K562 (cell line): ENCODE results near the gene FCGR2B. TPM values are rescaled to one million over a fixed set of nuclear protein-coding genes. Genes with fewer than 3 reads are reported as not detected.
A peak's percentile ranks its signal among the peaks of the same experiment; 100 is the strongest.

Experiments used
- ATAC-seq: fragments of 200-7000 bp; cut with Tn5 transposase; 3 replicates; pipeline ENCODE4 v1.9.1; 2020; ENCODE audit warnings: moderate library complexity
- BruUV-seq: library from RNA; stranded (reverse); fragments of 400-500 nt; replicated peaks from 2 replicates; lab custom pipeline; 2021; lab: Mats Ljungman, UMichigan
- CTCF ChIA-PET: fragments of 300-600 bp; formaldehyde crosslinking; extraction: SDS; loops from one replicate; lab custom pipeline; 2021; ENCODE audit warnings: low intra/inter-chr PET ratio; lab: Yijun Ruan, JAX
- POLR2A ChIA-PET: fragments of 300-600, 350-650 bp; sonication (Branson Sonifier 250); formaldehyde crosslinking; extraction: SDS; loops from one replicate; lab custom pipeline; 2021; ENCODE audit warnings: antibody characterized with exemption, inconsistent platforms; lab: Yijun Ruan, JAX
- DNase-seq, 4 experiments: peaks; one replicate each; pipeline versions ENCODE4 v3.0.0 to v3.0.0-alpha.2; 2011 to 2018; ENCODE audit warnings: low spot score in 3 of 4, mixed read lengths in 3 of 4; ENCODE audit errors: extremely low read depth in 1 of 4
- FAIRE-seq: peaks from 2 replicates; lab custom pipeline; 2011; peaks lifted over from hg19 to GRCh38; lab: Jason Lieb, UNC
- H2AFZ ChIP-seq: 2 replicates; pipeline ENCODE4 v1.6.0; 2011; ENCODE audit warnings: low read depth, low read length, control low read depth, inconsistent platforms
- H3K27ac ChIP-seq: fragments of 200-600 bp; 3 replicates; pipeline ENCODE4 v1.8.0; 2011; ENCODE audit warnings: low read depth, mild to moderate bottlenecking, control low read depth, inconsistent platforms, low read length, moderate library complexity, mixed read lengths; ENCODE audit errors: extremely low read depth
- H3K27me3 ChIP-seq, 2 experiments: fragments of 300-600 bp in 1 of 2; 2 replicates in 1 of 2; 3 replicates in 1 of 2; pipeline versions ENCODE4 v1.6.0 to v1.8.0; 2011; ENCODE audit warnings: inconsistent platforms in 2 of 2, low read length in 2 of 2, mild to moderate bottlenecking in 1 of 2, mixed read lengths in 1 of 2, moderate library complexity in 1 of 2; ENCODE audit not compliant: control insufficient read depth in 2 of 2, insufficient read depth in 2 of 2
- H3K36me3 ChIP-seq: fragments of 300-600 bp; 3 replicates; pipeline ENCODE4 v1.8.0; 2011; ENCODE audit warnings: mild to moderate bottlenecking, low read length, inconsistent platforms; ENCODE audit not compliant: control insufficient read depth, insufficient read depth
- H3K4me1 ChIP-seq, 2 experiments: fragments of 200-600 bp in 1 of 2; replicated peaks in 1 of 2; 2 replicates in 1 of 2; 3 replicates in 1 of 2; pipeline versions ENCODE4 v1.5.1 to v1.8.0; 2011; ENCODE audit warnings: inconsistent platforms in 2 of 2, low read length in 2 of 2, mild to moderate bottlenecking in 1 of 2, mixed read lengths in 1 of 2, moderate library complexity in 1 of 2; ENCODE audit not compliant: control insufficient read depth in 2 of 2, insufficient read depth in 2 of 2
- H3K4me2 ChIP-seq: 2 replicates; pipeline ENCODE4 v1.6.1; 2011; ENCODE audit warnings: low read length, control low read depth, inconsistent platforms, mixed read lengths; ENCODE audit not compliant: insufficient read depth
- H3K4me3 ChIP-seq: fragments of 200-600 bp; sonication (generic), shearing (Covaris generic); 2 replicates; pipeline ENCODE4 v1.5.1; 2016; ENCODE audit warnings: control low read depth, inconsistent platforms
- H3K79me2 ChIP-seq: fragments of 200-600 bp; 3 replicates; pipeline ENCODE4 v1.8.0; 2011; ENCODE audit warnings: low read length, inconsistent platforms; ENCODE audit not compliant: control insufficient read depth, insufficient read depth
- H3K9ac ChIP-seq, 2 experiments: 2 replicates each; pipeline versions ENCODE4 v1.6.0 to v1.6.1; 2011; ENCODE audit warnings: low read depth in 2 of 2, low read length in 2 of 2, control low read depth in 1 of 2, inconsistent platforms in 1 of 2, mild to moderate bottlenecking in 1 of 2, mixed read lengths in 1 of 2; ENCODE audit not compliant: insufficient read depth in 1 of 2
- H3K9me1 ChIP-seq: one replicate; pipeline ENCODE4 v1.6.0; 2011; ENCODE audit warnings: inconsistent platforms, mild to moderate bottlenecking, low read length, moderate library complexity; ENCODE audit not compliant: control insufficient read depth, insufficient read depth
- H3K9me3 ChIP-seq: replicated peaks from 2 replicates; pipeline ENCODE4 v1.5.1; 2011; ENCODE audit warnings: low read depth, low read length, inconsistent platforms; ENCODE audit not compliant: control insufficient read depth, insufficient read depth
- H4K20me1 ChIP-seq: replicated peaks from 2 replicates; pipeline ENCODE4 v1.6.1; 2011; ENCODE audit warnings: low read length, inconsistent platforms, mixed read lengths; ENCODE audit not compliant: control insufficient read depth, insufficient read depth
- CREBBP ChIP-seq: IDR thresholded peaks from one replicate; pipeline ENCODE4 v1.6.1; 2012; ENCODE audit warnings: low read depth, mild to moderate bottlenecking, control low read depth, inconsistent platforms, low read length
- EHMT2 ChIP-seq: fragments of 450-650 bp; IDR thresholded peaks from 2 replicates; pipeline ENCODE4 v1.6.1; 2018; ENCODE audit warnings: antibody characterized with exemption
- NCOA2 ChIP-seq, 2 experiments: fragments of 450-650 bp; IDR thresholded peaks; 2 replicates each; pipeline ENCODE4 v1.6.1; 2018; ENCODE audit warnings: mild to moderate bottlenecking in 2 of 2, moderate library complexity in 1 of 2; ENCODE audit not compliant: partially characterized antibody in 2 of 2
- NRF1 ChIP-seq, 2 experiments: fragments of 450-650 bp; IDR thresholded peaks in 1 of 2; conservative IDR thresholded peaks in 1 of 2; 2 replicates each; pipeline ENCODE4 v1.6.1; 2014; ENCODE audit warnings: mild to moderate bottlenecking in 2 of 2
- SPI1 ChIP-seq: IDR thresholded peaks from 2 replicates; pipeline ENCODE4 v1.6.1; 2011; ENCODE audit warnings: low read depth, low read length, control low read depth, borderline replicate concordance
- TFAM ChIP-seq: fragments of 250-450 bp; sonication (Bioruptor Pico); conservative IDR thresholded peaks from 2 replicates; pipeline ENCODE4 v1.5.0; 2021; ENCODE audit warnings: mild to moderate bottlenecking, moderate library complexity
- ZBTB7A ChIP-seq: IDR thresholded peaks from 2 replicates; pipeline ENCODE4 v1.6.1; 2011; ENCODE audit warnings: low read depth, mild to moderate bottlenecking, low read length, moderate library complexity, borderline replicate concordance; ENCODE audit not compliant: control insufficient read depth
- WGBS: fragments of 100-300 bp; shearing (Covaris generic); methylation state at CpG from one replicate; pipeline ENCODE4 v1.1.6; 2016; ENCODE audit warnings: low coverage, mixed read lengths; ENCODE audit not compliant: insufficient coverage; ENCODE audit errors: missing lambda C conversion rate; 5-methylcytosine and 5-hydroxymethylcytosine counted together
- in situ Hi-C: fragments of 300-500 bp; cut with MboI; formaldehyde crosslinking; loops from 4 replicates; pipeline ENCODE4 v1.15.0; 2018; ENCODE audit warnings: inconsistent platforms, mixed read lengths
- intact Hi-C: fragments of 100-400 bp; cut with micrococcal nuclease; formaldehyde crosslinking; loops from 2 replicates; pipeline ENCODE4 v1.14.2; 2022
- polyA plus RNA-seq, 8 experiments: library from polyadenylated mRNA; depleted of rRNA in 4 of 8; stranded (reverse) in 5 of 8; unstranded in 3 of 8; fragments of >200 nt; fragmentation: Nextera tagmentation in 2 of 8; fragmentation: Illumina TruSeq in 1 of 8; extraction: Ambion mirVana in 2 of 8; extraction: Trizol in 1 of 8; gene quantifications; 2 replicates each; pipeline versions ENCODE4 v1.2.1 to v1.2.3, GENCODE V29; 2011 to 2014; ENCODE audit warnings: inconsistent platforms in 1 of 8, missing spikeins in 1 of 8
- total RNA-seq, 7 experiments: library from RNA; depleted of rRNA in 6 of 7; stranded (reverse); fragments of >200 nt in 6 of 7; fragmentation: Illumina TruSeq in 2 of 7; extraction: Trizol in 2 of 7; gene quantifications; 2 replicates each; pipeline versions ENCODE4 v1.2.1 to v1.2.3, GENCODE V29; 2011 to 2021; ENCODE audit warnings: low replicate concordance in 1 of 7
- TF ChIP-seq, protein P1 (sequence below): IDR thresholded peaks from 2 replicates; pipeline ENCODE4 v1.6.1; 2016; ENCODE audit warnings: missing genetic modification characterization, missing compliant biosample characterization
- TF ChIP-seq, protein P2 (sequence below), 2 experiments: fragments of 450-650 bp; IDR thresholded peaks; 2 replicates each; pipeline ENCODE4 v1.6.1; 2016

FCGR2B gene
- total and polyA plus RNA-seq, 9 of the 15 experiments (the other 6 are each of a cell fraction or from before 2014, with no cell fraction given) = 1.7 to 8.9 (median 3.9) TPM

DNA sequence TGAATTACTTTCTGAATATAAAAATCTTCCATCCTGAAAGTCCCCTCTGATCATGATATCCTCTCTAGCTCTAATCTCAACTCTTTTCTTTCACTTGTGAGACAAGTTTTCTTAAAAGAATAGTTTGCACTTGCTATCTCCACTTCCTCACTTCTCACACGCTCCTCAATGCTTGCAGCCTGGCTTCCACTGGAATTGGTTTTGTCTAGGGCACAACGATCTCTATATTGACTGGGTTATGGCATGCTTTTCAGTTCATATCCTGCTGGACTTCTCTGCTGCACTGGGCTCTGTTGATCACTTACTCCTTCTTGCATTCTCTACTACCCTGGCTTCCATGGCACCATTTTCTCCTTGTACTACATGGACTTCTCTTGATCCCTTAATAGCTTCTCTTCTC lies 44.6 kb downstream of the FCGR2B start:
- Histone ChIP-seq H3K4me2 (no peak overlapping the region), H3K79me2 (no peaks in the 10 kb centered on the region), H3K36me3 (no peaks in the 10 kb centered on the region), H3K4me3 (no peak overlapping the region), H3K9me3 (no peaks in the 10 kb centered on the region), H3K27ac (no peak overlapping the region), H3K27me3 (no peaks in the 10 kb centered on the region), H3K9ac (no peak overlapping the region), H2AFZ (no peak overlapping the region), H3K9me1 (no peaks in the 10 kb centered on the region), H3K4me1 (peaks cover 4 to 36% of the 10 kb centered on the region in 2 experiments), H4K20me1 (no peaks in the 10 kb centered on the region)
- DNase-seq (no peak), FAIRE-seq (no peak), ATAC-seq (no peak)
- in situ Hi-C loops = no loop called here
- POLR2A ChIA-PET = interaction anchor here (0.7 to 1.2 kb wide), 4 partner anchors 10 to 216 kb away, joined by 3 to 5 read pairs (median 3); no protein-coding TSS in a partner anchor
- intact Hi-C loops = loop anchor here (2.0 kb wide), 1 partner anchor 13 kb away; the partner anchor contains the start of gene FCRLB
- CTCF ChIA-PET = no interaction called here
- WGBS = 42% methylated on average over 2 of the region's 2 CpGs
- no TSS peak for BruUV-seq
- no peak for TF ChIP-seq CREBBP
- TF ChIP-seq SPI1 = 0 out of 2 replicates have a peak, but pooled peaks have one; percentile 41
- no peak for TF ChIP-seq ZBTB7A
- TF ChIP-seq, protein P1, sequence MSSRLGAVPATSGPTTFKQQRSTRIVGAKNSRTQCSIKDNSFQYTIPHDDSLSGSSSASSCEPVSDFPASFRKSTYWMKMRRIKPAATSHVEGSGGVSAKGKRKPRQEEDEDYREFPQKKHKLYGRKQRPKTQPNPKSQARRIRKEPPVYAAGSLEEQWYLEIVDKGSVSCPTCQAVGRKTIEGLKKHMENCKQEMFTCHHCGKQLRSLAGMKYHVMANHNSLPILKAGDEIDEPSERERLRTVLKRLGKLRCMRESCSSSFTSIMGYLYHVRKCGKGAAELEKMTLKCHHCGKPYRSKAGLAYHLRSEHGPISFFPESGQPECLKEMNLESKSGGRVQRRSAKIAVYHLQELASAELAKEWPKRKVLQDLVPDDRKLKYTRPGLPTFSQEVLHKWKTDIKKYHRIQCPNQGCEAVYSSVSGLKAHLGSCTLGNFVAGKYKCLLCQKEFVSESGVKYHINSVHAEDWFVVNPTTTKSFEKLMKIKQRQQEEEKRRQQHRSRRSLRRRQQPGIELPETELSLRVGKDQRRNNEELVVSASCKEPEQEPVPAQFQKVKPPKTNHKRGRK (tag) = peak; percentile 42; the same call in 1 of the 2 replicates
- TF ChIP-seq NCOA2 (IDR thresholded peaks at IDR 0.05; ENCODE audit: partially characterized antibody in 2 of 2) = no peak
- TF ChIP-seq EHMT2 = 0 out of 2 replicates have a peak, but pooled peaks have one; percentile 29
- no peak for TF ChIP-seq TFAM (CRISPR knock-in tag)
- TF ChIP-seq, protein P2, sequence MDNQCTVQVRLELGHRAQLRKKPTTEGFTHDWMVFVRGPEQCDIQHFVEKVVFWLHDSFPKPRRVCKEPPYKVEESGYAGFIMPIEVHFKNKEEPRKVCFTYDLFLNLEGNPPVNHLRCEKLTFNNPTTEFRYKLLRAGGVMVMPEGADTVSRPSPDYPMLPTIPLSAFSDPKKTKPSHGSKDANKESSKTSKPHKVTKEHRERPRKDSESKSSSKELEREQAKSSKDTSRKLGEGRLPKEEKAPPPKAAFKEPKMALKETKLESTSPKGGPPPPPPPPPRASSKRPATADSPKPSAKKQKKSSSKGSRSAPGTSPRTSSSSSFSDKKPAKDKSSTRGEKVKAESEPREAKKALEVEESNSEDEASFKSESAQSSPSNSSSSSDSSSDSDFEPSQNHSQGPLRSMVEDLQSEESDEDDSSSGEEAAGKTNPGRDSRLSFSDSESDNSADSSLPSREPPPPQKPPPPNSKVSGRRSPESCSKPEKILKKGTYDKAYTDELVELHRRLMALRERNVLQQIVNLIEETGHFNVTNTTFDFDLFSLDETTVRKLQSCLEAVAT (IDR thresholded peaks at IDR 0.05) = no peak
- TF ChIP-seq NRF1 (conservative IDR thresholded peaks at IDR 0.05 in 1 of 2, IDR thresholded peaks at IDR 0.05 in 1 of 2) = no peak
